Activated CD4-positive, alpha-beta T cell treated with anti-CD3 and anti-CD28 coated beads, Interleukin-2, amount 10 ng/mL, durations not matched to agents 7 days and 5 days (primary cell): ENCODE data around the gene PCLO. TPM values are rescaled to one million over a fixed set of nuclear protein-coding genes. Genes with fewer than 3 reads are reported as not detected.
"Not testable (repeated sequence)": the region's sequence is repeated elsewhere in the genome, so short reads cannot be mapped to it uniquely, and the experiment has no call there.

Experiments used
- CTCF ChIA-PET: fragments of 350-600 bp; sonication (Branson Sonifier 250); formaldehyde crosslinking; loops from one replicate; lab custom pipeline; 2021; ENCODE audit warnings: antibody characterized with exemption; lab: Charles Lee
- POLR2A ChIA-PET: fragments of 350-600 bp; sonication (Branson Sonifier 250); formaldehyde crosslinking; loops from one replicate; lab custom pipeline; 2021; ENCODE audit warnings: antibody characterized with exemption; lab: Charles Lee
- DNase-seq: peaks from one replicate; pipeline ENCODE4 v3.0.0-alpha.2; 2020
- H3K27ac Mint-ChIP-seq: one replicate; pipeline ENCODE4 v1.8.0; 2021; ENCODE audit warnings: mild to moderate bottlenecking, moderate library complexity, mixed read lengths
- H3K27me3 Mint-ChIP-seq: one replicate; pipeline ENCODE4 v1.8.0; 2021; ENCODE audit warnings: mixed read lengths
- H3K36me3 Mint-ChIP-seq: one replicate; pipeline ENCODE4 v1.8.0; 2021; ENCODE audit warnings: low read depth, mixed read lengths
- H3K4me1 Mint-ChIP-seq: one replicate; pipeline ENCODE4 v1.8.0; 2021; ENCODE audit warnings: mixed read lengths
- H3K4me3 Mint-ChIP-seq: one replicate; pipeline ENCODE4 v1.8.0; 2021; ENCODE audit warnings: mild to moderate bottlenecking, moderate library complexity, mixed read lengths
- H3K9me3 Mint-ChIP-seq: one replicate; pipeline ENCODE4 v1.8.0; 2021; ENCODE audit warnings: mixed read lengths
- total RNA-seq, 2 experiments: library from RNA; stranded (reverse); gene quantifications; one replicate each; pipeline ENCODE4 v1.2.3, GENCODE V29; 2021

Gene PCLO
- total RNA-seq, 2 experiments from 2014 or later, result not detected

DNA sequence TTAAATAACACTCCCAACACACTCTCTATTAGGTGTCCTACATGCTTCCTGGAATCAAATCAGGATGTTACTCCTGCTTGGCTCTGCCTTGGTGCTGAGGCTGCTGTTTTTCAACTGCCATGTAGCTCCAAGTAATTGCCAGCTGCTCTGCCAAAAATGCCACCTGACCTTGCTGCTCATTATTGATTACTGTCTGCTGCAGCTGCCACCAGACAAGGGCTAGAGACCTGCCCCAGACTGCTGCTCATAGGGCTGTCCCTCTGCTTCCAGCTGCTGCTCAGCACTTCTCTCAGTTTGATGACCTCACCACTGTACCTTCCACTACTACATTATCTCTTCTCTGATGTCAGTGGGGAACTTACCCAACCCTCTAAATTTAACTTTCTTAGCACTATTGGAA is 102.5 kb downstream of the PCLO start:
- Mint-ChIP-seq H3K9me3 (no peaks in the 10 kb centered on the region), H3K27ac (no peak overlapping the region), H3K36me3 (no peaks in the 10 kb centered on the region), H3K4me3 (no peak overlapping the region), H3K4me1 (no peaks in the 10 kb centered on the region), H3K27me3 (no peaks in the 10 kb centered on the region)
- no peak for DNase-seq
- ChIA-PET CTCF (no interaction called here), POLR2A (no interaction called here)

DNA sequence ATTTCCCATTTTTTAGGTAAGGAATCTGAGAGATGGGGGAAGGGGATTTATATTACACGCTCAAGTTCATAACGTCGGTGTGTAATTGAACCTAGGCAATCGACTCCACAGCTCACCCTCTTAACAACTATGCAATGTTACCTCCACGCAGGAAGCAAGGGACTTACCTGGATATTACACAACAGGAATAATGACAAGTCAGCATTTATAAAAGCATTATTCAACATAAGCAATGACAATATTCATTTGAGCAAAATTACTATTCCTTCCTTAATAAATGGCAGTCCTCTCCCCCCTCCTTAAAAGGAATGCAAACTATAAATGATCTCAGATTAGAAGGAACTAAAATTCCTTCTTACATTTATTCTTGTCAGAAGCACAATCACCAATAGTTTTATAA is 104.0 kb downstream of the PCLO start:
- POLR2A ChIA-PET, result no interaction called here

DNA sequence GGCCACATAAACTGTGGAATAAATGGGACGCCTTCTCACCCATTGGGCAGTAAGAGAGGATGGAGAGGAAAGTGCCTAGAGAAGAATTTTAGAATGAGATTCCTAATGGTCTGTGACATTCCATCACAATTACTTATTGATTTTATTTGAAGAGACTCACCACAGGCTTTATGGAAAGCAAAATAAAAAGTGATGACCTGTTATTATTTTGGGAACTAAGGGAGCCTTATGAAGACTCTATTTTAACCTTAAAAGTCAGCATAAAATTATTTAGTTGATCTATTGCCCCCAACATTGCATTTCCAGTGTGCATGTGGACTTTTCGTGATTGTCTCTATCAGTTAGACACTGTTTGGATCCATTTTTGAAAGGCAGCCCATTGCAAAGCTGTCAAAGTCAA is 107.5 kb downstream of the PCLO start:
- CTCF ChIA-PET, result no interaction called here
- peaks cover 4% of the 10 kb centered on the region for H3K9me3 Mint-ChIP-seq
- POLR2A ChIA-PET, result no interaction called here
- H3K27ac Mint-ChIP-seq, result no peak overlapping the region
- H3K4me1 Mint-ChIP-seq, result no peaks in the 10 kb centered on the region
- H3K36me3 Mint-ChIP-seq, result no peaks in the 10 kb centered on the region
- H3K27me3 Mint-ChIP-seq, result no peaks in the 10 kb centered on the region
- no peak for DNase-seq
- no peak overlapping the region for H3K4me3 Mint-ChIP-seq

More for the DNA sequence above, 104.0 kb downstream of the PCLO start:
- no peaks in the 10 kb centered on the region for H3K4me1 Mint-ChIP-seq
- H3K27ac Mint-ChIP-seq, result no peak overlapping the region
- CTCF ChIA-PET, result no interaction called here
- H3K36me3 Mint-ChIP-seq, result no peaks in the 10 kb centered on the region
- DNase-seq, result no peak
- H3K27me3 Mint-ChIP-seq, result no peaks in the 10 kb centered on the region
- H3K9me3 Mint-ChIP-seq, result no peaks in the 10 kb centered on the region
- no peak overlapping the region for H3K4me3 Mint-ChIP-seq

- no peak overlapping the region for H3K4me3 Mint-ChIP-seq
- no peak for DNase-seq
- no peaks in the 10 kb centered on the region for H3K27me3 Mint-ChIP-seq
- ChIA-PET POLR2A (no interaction called here), CTCF (no interaction called here)
- H3K36me3 Mint-ChIP-seq, result no peaks in the 10 kb centered on the region
- H3K4me1 Mint-ChIP-seq, result no peaks in the 10 kb centered on the region
- H3K9me3 Mint-ChIP-seq, result peaks cover 4% of the 10 kb centered on the region
- H3K27ac Mint-ChIP-seq, result no peak overlapping the region
Observed at GRCh38 chr7:83054472-83054871, 108.2 kb downstream of the PCLO start.

GRCh38 chr7:83053965-83054364 is 108.7 kb downstream of the PCLO start:
- no peak overlapping the region for H3K4me3 Mint-ChIP-seq
- H3K36me3 Mint-ChIP-seq, result no peaks in the 10 kb centered on the region
- H3K9me3 Mint-ChIP-seq, result peaks cover 4% of the 10 kb centered on the region
- CTCF ChIA-PET, result no interaction called here
- H3K27me3 Mint-ChIP-seq, result no peaks in the 10 kb centered on the region
- no peak for DNase-seq
- POLR2A ChIA-PET, result no interaction called here
- H3K4me1 Mint-ChIP-seq, result no peaks in the 10 kb centered on the region
- no peak overlapping the region for H3K27ac Mint-ChIP-seq

- Mint-ChIP-seq H3K27me3 (no peaks in the 10 kb centered on the region), H3K27ac (no peak overlapping the region), H3K4me3 (no peak overlapping the region), H3K9me3 (peaks cover 1% of the 10 kb centered on the region), H3K4me1 (no peaks in the 10 kb centered on the region), H3K36me3 (no peaks in the 10 kb centered on the region)
- CTCF ChIA-PET, result interaction anchor here (0.7 kb wide), 1 partner anchor 24 kb away, joined by 5 read pairs; no protein-coding TSS in a partner anchor
- DNase-seq, result no peak
- POLR2A ChIA-PET, result no interaction called here
Observed at GRCh38 chr7:83040484-83040883, 122.2 kb downstream of the PCLO start.

DNA sequence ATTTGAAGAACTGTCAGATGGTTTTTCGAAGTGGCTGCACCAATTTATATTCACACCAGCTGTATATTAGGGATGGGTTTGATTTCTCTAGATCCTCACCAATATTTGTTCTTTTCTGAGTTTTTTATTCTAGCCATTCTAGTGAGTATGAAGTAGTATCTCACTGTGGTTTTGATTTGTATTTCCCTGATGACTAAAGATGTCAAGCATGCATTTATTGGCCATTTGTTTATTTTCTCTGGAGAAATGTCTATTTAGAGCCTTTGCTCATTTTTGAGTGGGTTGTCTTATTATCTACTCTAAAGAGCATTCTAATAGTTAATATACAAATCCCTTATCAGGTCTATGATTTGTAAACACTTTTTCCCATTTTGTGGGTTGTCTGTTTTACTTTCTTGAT is 123.9 kb downstream of the PCLO start:
- Mint-ChIP-seq H3K4me3 (no peak overlapping the region), H3K27me3 (no peaks in the 10 kb centered on the region), H3K27ac (no peak overlapping the region), H3K4me1 (no peaks in the 10 kb centered on the region), H3K9me3 (no peaks in the 10 kb centered on the region), H3K36me3 (no peaks in the 10 kb centered on the region)
- no peak for DNase-seq
- CTCF ChIA-PET, result no interaction called here
- POLR2A ChIA-PET, result no interaction called here

- H3K27ac Mint-ChIP-seq, result no peak overlapping the region
- CTCF ChIA-PET, result no interaction called here
- POLR2A ChIA-PET, result no interaction called here
- DNase-seq, result no peak
- H3K36me3 Mint-ChIP-seq, result no peaks in the 10 kb centered on the region
- H3K4me3 Mint-ChIP-seq, result no peak overlapping the region
- no peaks in the 10 kb centered on the region for H3K4me1 Mint-ChIP-seq
- H3K27me3 Mint-ChIP-seq, result no peaks in the 10 kb centered on the region
- no peaks in the 10 kb centered on the region for H3K9me3 Mint-ChIP-seq
Observed at GRCh38 chr7:83036721-83037380, 125.8 kb downstream of the PCLO start.

DNA sequence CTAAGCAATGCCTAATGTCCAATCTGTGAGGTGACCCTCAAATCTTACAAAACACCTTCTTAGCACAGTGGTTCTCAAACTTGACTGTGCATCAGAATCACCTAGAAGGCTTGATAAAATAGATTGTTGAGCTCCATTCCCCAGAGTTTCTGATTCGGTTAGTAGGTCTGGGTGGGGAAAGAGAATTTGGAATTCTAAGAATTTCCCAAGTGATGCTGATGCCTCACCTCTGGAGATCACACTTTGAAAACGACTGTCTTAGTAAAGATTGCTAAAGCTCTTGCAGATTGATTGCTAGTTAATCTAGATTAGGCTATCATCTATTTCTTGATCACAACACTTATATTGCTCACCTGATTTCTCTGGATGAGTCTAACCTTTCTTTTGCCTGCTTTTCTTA is 126.6 kb downstream of the PCLO start:
- POLR2A ChIA-PET, result no interaction called here
- no peaks in the 10 kb centered on the region for H3K27me3 Mint-ChIP-seq

GRCh38 chr7:83032195-83032594 is 130.5 kb downstream of the PCLO start:
- Mint-ChIP-seq H3K27ac (no peak overlapping the region), H3K36me3 (no peaks in the 10 kb centered on the region), H3K27me3 (no peaks in the 10 kb centered on the region), H3K9me3 (no peaks in the 10 kb centered on the region), H3K4me3 (no peak overlapping the region), H3K4me1 (no peaks in the 10 kb centered on the region)
- POLR2A ChIA-PET, result no interaction called here
- DNase-seq, result no peak
- CTCF ChIA-PET, result no interaction called here

More for the DNA sequence above, 126.6 kb downstream of the PCLO start:
- Mint-ChIP-seq H3K36me3 (no peaks in the 10 kb centered on the region), H3K4me1 (no peaks in the 10 kb centered on the region), H3K4me3 (no peak overlapping the region), H3K27ac (no peak overlapping the region), H3K9me3 (no peaks in the 10 kb centered on the region)
- DNase-seq, result no peak
- CTCF ChIA-PET, result no interaction called here

DNA sequence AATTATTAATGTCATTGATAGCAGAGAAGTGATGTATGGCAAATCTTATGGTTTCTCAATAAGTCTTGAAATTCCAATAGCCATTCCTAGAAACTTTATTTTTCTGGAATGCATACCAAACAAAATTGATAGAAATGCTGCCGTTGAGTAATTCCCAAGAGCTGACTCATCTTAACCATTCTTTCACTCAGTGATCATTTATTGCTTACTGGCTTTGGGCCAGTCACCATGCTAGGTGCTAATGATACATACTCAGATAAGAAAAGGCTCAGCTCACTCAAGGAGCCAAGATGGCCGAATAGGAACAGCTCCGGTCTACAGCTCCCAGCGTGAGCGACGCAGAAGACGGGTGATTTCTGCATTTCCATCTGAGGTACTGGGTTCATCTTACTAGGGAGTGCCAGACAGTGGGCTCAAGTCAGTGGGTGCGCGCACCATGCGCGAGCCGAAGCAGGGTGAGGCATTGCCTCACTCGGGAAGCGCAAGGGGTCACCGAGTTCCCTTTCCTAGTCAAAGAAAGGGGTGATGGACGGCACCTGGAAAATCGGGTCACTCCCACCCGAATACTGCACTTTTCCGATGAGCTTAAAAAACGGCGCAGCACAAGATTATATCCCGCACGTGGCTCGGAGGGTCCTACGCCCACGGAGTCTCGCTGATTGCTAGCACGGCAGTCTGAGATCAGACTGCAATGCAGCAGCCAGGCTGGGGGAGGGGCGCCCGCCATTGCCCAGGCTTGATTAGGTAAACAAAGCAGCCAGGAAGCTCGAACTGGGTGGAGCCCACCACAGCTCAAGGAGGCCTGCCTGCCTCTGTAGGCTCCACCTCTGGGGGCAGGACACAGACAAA is 138.6 kb downstream of the PCLO start:
- H3K27me3 Mint-ChIP-seq, CTCF ChIA-PET, H3K4me1 Mint-ChIP-seq, H3K9me3 Mint-ChIP-seq, DNase-seq, H3K36me3 Mint-ChIP-seq, H3K27ac Mint-ChIP-seq, POLR2A ChIA-PET, H3K4me3 Mint-ChIP-seq: not testable (repeated sequence)

GRCh38 chr7:83021032-83021431 is 141.7 kb downstream of the PCLO start:
- Mint-ChIP-seq H3K27me3 (no peaks in the 10 kb centered on the region), H3K27ac (no peak overlapping the region), H3K36me3 (no peaks in the 10 kb centered on the region), H3K4me1 (no peaks in the 10 kb centered on the region), H3K9me3 (peaks cover 8% of the 10 kb centered on the region), H3K4me3 (no peak overlapping the region)
- POLR2A ChIA-PET, result no interaction called here
- CTCF ChIA-PET, result no interaction called here
- DNase-seq, result no peak

DNA sequence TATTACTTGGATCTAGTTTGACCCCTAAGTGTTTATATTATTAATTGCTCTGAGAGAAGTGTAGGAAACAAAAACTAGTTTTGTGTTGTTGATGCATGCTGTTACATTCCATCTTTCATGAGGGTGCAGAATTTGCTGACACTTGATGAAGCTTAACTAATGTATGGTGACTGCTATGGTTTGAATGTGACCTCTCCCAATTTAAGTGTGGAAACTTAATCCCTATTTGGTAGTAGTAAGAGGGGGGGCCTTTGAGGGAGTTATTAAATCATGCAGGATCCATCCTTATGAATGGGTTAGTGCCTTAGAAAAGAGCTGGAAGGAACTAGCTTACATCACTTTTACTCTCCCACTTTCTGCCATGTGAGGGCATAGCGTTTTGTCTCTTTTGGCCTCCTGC is 142.5 kb downstream of the PCLO start:
- Mint-ChIP-seq H3K9me3 (peaks cover 8% of the 10 kb centered on the region), H3K4me1 (no peaks in the 10 kb centered on the region), H3K27ac (no peak overlapping the region), H3K4me3 (no peak overlapping the region), H3K27me3 (no peaks in the 10 kb centered on the region), H3K36me3 (no peaks in the 10 kb centered on the region)
- CTCF ChIA-PET, result no interaction called here
- POLR2A ChIA-PET, result interaction anchor here (0.6 kb wide), 1 partner anchor 449 kb away, joined by 3 read pairs; no protein-coding TSS in a partner anchor
- no peak for DNase-seq
